Measurements from ENCODE around the gene CD83.

CD83 gene

DNA sequence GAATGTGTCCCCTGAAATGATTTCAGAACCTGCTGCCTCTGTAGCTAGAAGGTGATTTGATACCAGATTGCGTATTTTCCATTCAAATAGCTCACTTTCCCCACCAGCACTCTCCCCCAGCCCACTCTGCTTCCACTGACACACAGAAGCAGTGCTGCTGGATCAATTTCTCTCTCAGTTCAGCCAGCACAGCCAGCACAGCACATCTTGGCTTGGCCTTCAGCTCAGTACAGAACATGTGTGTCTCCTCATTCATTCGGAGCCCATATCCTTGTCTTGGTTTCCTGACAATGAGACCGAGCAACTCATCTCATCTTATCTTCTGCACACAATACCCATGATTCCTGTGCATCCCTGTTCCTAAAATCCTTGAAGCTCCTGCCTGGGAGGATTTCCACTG lies 33.8 kb upstream of the CD83 start:
- FAIRE-seq (no peak), DNase-seq (ENCODE audit: insufficient read length, low spot score) (no peak)
- TF ChIP-seq, protein P1, sequence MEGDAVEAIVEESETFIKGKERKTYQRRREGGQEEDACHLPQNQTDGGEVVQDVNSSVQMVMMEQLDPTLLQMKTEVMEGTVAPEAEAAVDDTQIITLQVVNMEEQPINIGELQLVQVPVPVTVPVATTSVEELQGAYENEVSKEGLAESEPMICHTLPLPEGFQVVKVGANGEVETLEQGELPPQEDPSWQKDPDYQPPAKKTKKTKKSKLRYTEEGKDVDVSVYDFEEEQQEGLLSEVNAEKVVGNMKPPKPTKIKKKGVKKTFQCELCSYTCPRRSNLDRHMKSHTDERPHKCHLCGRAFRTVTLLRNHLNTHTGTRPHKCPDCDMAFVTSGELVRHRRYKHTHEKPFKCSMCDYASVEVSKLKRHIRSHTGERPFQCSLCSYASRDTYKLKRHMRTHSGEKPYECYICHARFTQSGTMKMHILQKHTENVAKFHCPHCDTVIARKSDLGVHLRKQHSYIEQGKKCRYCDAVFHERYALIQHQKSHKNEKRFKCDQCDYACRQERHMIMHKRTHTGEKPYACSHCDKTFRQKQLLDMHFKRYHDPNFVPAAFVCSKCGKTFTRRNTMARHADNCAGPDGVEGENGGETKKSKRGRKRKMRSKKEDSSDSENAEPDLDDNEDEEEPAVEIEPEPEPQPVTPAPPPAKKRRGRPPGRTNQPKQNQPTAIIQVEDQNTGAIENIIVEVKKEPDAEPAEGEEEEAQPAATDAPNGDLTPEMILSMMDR (IDR thresholded peaks at IDR 0.05; ENCODE audit: insufficient read depth, missing control alignments): no peak

DNA sequence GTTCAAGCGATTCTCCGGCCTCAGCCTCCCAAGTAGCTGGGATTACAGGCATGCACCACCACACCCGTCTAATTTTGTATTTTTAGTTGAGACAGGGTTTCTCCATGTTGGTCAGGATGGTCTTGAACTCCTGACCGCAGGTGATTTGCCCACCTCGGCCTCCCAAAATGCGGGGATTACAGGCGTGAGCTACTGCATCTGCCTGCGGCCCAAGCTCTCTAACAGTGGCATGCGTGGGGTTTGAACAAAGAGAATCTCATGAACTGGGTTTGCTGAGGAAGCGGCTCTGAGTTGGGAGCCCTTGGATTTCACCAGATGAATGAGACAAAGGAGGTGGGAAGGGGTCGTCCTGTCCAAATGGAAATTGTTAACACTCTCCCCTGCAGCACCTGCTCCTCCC lies 33.2 kb upstream of the CD83 start:
- FAIRE-seq (no peak), DNase-seq (ENCODE audit: insufficient read length, low spot score) (no peak)
- TF ChIP-seq, protein P1 (IDR thresholded peaks at IDR 0.05; ENCODE audit: insufficient read depth, missing control alignments): no peak

DNA sequence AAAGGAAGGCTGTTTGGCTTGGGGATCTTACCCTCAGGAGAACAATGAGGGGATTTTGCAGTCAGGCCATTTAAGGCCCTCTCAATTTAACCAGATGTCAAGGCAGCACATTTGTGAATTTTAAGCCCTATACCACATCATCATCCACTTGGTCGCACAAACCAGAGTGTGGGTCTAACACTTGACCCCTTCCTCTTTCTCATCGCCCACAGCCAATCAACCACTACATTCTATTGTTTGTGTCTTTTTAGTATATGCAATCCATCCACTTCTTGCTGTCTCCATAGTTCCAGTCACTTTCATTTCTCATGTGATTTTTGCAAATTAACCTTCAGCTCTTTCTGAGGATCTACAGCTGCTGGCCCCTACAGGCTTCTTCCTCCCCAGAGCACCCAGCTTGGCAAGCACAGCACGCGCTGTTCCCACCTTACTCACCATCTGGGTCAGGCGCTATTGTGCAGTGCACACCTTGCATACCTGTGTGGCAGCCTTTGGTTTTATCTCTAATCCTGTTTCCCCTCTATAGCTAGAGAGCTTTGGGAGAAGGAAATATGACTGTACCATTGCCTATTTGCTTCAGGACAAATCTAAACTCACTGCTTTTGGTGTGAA lies 32.3 kb upstream of the CD83 start:
- FAIRE-seq (no peak), DNase-seq (ENCODE audit: insufficient read length, low spot score) (no peak)
- TF ChIP-seq, protein P1 (IDR thresholded peaks at IDR 0.05; ENCODE audit: insufficient read depth, missing control alignments): no peak

DNA sequence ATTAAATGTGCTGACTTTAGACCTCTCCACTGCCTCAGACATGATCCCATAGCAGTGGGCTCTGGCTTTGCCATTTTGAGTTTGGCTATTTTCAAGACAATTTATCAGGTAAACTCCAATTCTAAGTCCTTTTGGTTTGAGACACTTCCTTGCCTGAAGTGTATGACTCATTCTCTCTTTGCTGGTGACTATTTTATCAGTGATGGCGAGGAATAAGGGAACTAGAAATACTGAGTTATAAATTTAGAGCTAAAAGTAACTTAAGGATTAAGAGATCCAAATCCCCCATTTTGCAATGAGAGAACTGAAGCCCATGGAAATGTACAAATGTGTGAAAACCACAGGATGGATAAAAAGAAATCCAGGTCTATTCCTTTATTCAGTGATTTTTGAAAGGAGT lies 30.9 kb upstream of the CD83 start:
- DNase-seq (ENCODE audit: insufficient read length, low spot score): no peak
- TF ChIP-seq, protein P1 (IDR thresholded peaks at IDR 0.05; ENCODE audit: insufficient read depth, missing control alignments): no peak
- FAIRE-seq: no peak

DNA sequence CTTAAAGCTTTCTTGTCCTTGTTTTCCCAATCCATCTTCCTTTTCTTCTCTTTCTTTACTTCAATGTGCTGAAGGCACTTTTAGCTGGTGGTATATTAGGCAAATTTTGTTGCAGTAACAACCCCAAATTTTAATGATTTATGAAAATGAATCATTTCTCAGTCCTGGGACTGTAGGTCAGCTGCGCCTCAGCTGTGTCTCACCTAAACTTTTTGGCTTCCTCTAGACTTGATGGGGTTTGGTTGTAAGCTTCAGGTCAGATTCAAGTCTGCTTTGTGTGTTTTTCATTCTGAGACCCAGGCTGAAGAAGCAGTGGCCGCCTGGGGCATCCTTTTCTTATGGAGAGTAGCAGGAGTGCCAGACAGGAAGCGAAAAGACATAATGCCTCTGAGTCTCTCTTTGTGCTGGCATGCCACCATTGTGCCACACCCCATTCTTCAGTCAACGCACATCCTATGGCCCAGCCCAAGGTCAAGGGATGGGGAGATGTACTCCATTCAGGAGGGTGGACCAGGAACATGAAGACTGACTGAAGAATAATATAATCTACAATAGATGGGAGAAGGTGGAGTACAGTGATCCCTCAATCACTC lies 28.9 kb upstream of the CD83 start:
- FAIRE-seq (no peak), DNase-seq (ENCODE audit: insufficient read length, low spot score) (no peak)

DNA sequence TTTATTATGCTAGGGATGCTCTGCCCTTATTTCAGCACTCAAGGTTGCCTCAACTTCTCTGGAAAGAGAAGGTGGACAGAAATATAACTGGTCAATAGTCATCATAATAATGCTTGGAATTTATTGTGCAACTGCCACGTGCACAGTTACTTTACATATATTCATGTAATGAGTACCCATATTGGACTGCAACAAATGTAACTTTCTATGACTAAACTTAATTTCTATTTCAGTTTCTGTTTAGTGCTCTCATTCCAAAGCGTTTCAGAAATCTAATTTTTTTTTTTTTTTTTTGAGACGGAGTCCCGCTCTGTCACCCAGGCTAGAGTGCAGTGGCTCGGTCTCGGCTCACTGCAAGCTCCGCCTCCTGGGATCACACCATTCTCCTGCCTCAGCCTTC lies 28.3 kb upstream of the CD83 start:
- DNase-seq (ENCODE audit: insufficient read length, low spot score) (no peak), FAIRE-seq (no peak)
- TF ChIP-seq, protein P1 (IDR thresholded peaks at IDR 0.05; ENCODE audit: insufficient read depth, missing control alignments): no peak

More for the DNA sequence above, 28.9 kb upstream of the CD83 start:
- TF ChIP-seq, protein P1 (IDR thresholded peaks at IDR 0.05; ENCODE audit: insufficient read depth, missing control alignments): no peak

DNA sequence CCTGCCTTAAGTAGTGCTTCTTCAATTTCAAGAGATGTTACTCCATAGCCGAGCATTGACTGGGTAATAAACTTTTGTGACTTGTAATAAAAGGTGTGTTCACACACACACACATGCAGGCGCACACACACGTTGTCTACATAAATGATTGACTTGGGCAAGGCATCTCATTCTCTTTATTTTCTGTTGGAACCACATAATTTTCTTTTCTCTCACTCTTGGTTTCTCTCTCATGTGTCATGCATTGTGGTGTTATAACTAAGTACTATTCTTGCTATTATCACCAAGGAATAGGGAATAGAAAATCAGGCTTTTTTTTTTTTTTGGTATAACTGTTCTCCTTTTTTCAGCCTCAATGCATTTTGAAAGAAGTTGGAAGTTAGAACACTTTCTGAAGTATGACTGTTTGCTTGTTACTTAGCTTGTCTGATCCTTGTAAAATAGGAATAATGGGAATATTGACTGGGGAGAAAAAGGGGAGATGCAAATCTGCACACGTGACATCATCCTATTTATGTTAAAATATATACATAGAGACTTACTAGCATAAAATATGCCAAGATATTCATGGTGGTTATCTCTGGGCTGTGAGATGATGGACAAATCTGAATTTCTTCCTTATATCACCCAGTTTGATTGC lies 26.1 kb upstream of the CD83 start:
- FAIRE-seq (no peak), DNase-seq (ENCODE audit: insufficient read length, low spot score) (no peak)
- TF ChIP-seq, protein P1 (IDR thresholded peaks at IDR 0.05; ENCODE audit: insufficient read depth, missing control alignments): no peak

Data from D721Med (cell line).